ENCODE results near the gene FHIT.
"Not testable (repeated sequence)": the region's sequence is repeated elsewhere in the genome, so short reads cannot be mapped to it uniquely, and the experiment has no call there.

The FHIT gene

GRCh38 chr3:61053781-61054496 lies 197.3 kb downstream of the FHIT start:
- no peak for DNase-seq

GRCh38 chr3:61052851-61053250 lies 198.4 kb downstream of the FHIT start:
- no peak for DNase-seq

GRCh38 chr3:61051666-61052065 lies 199.6 kb downstream of the FHIT start:
- no peak for DNase-seq

DNA sequence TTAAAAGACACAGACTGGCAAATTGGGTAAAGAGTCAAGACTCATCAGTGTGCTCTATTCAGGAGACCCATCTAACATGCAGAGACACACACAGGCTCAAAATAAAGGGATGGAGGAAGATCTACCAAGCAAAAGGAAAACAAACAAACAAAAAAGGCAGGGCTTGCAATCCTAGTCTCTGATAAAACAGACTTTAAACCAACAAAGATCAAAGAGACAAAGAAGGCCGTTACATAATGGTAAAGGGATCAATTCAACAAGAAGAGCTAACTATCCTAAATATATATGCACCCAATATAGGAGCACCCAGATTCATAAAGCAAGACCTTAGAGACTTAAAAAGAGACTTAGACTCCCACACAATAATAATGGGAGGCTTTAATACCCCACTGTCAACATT lies 206.1 kb downstream of the FHIT start:
- DNase-seq: not testable (repeated sequence)

DNA sequence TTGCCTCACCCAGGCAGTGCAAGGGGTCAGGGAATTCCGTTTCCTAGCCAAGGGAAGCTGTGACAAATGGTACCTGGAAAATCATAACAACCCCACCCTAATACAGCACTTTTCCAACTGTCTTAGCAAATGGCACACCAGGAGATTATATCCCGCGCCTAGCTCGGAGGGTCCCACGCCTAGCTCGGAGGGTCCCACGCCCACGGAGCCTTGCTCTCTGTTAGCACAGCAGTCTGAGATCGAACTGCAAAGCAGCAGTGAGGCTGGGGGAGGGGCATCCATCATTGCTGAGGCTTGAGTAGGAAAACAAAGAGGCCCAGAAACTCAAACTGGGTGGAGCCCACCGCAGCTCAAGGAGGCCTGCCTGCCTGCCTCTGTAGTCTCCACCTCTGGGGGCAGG lies 208.1 kb downstream of the FHIT start:
- no peak for DNase-seq

GRCh38 chr3:61040618-61041017 lies 210.6 kb downstream of the FHIT start:
- DNase-seq: no peak

GRCh38 chr3:61035573-61035972 lies 215.7 kb downstream of the FHIT start:
- no peak for DNase-seq

DNA sequence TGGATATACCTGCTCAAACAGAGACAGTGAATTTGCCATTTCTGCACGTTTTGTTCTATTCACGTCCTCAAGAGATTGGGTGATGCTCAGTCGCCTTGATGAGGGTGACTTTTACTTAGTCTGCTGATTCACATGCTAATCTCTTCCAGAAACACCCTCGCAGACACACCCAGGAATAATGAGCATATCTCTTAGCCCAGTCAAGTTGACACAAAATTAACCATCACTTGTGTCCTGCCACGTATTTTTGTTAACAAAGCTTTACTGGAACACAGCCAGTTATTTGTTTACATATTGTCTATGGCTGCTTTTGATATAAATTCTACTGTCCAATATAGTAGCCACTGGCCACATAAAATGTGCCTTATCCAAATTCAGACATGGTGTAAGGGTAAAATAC lies 218.3 kb downstream of the FHIT start:
- no peak for DNase-seq

DNA sequence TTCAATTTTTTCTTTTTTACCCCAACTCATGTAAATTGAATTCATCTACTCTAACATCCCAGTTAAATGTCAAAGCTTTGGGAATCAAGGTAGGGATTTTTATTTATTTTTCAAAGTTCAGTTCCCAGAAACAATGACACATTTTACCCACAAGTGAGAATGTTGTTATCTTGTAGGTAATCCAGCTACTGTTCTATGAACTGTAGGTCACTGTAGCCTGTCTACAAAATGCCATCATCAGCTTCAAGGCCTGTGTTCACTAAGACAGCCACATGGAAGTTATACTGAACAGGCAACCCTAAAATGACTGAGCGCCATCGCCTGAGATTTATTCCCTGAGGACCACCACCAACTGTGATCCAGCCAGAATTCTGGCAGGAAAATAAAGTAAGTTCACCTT lies 219.7 kb downstream of the FHIT start:
- no peak for DNase-seq

DNA sequence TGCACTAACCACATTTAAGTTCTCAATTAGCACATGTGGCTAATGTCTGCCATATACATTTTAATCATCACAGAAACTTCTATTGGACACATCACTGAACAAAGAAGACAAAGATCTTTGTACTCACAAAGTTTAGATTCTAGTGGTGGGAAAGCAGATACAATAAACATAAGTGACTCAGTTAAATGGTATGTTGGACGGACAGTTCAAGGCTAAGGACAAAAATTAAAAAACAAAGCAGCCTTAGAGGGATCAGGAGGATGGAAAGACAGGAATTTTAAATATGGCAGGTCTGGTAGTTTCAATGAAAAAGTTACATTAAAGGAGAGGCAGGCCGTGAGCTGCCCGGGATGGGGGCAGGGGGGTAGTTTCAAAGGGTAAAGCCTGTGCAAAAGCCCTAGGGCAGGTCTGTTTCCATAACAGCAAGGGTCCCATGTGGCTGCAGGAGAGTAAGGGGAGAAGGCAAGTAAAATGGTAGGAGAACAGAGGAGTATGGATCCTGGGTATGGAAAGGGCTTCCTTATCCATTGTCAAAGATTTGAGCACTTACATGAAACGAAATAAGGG lies 220.7 kb downstream of the FHIT start:
- DNase-seq: no peak

GRCh38 chr3:61029194-61029593 lies 222.1 kb downstream of the FHIT start:
- no peak for DNase-seq

GRCh38 chr3:61018807-61019206 lies 232.4 kb downstream of the FHIT start:
- no peak for DNase-seq

- DNase-seq: not testable (repeated sequence)
Observed at GRCh38 chr3:61017028-61017427, 234.2 kb downstream of the FHIT start.

- no peak for DNase-seq
Observed at GRCh38 chr3:61015859-61016258, 235.4 kb downstream of the FHIT start.

- no peak for DNase-seq
Observed at GRCh38 chr3:61015408-61015807, 235.8 kb downstream of the FHIT start.

- no peak for DNase-seq
Observed at GRCh38 chr3:61008998-61009380, 242.3 kb downstream of the FHIT start.

- no peak for DNase-seq
Observed at GRCh38 chr3:61008153-61008997, 242.9 kb downstream of the FHIT start.

DNA sequence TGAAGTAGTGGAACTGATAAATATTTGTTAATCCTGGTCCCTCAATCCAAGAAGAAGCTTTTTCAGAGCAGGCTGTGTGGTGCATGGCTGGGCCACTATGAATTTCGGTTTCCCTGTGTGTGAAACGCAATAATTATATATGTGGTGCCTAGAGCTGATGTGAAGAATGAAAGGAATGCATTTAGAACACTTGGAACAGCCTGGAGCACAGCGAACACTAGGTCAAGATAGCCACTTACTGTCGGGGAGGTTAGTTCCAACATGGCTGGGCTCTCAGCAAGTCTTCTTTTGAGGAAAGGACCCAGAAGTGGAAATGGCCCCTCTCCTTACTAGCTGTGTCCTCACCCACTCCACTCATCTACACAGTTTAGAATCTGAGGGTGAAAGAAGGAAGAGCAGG lies 245.7 kb downstream of the FHIT start:
- DNase-seq: no peak

GRCh38 chr3:60998858-60999257 lies 252.4 kb downstream of the FHIT start:
- DNase-seq: no peak

GRCh38 chr3:60992395-60992794 lies 258.9 kb downstream of the FHIT start:
- no peak for DNase-seq

- no peak for DNase-seq
Observed at GRCh38 chr3:60990442-60990730, 260.9 kb downstream of the FHIT start.

DNA sequence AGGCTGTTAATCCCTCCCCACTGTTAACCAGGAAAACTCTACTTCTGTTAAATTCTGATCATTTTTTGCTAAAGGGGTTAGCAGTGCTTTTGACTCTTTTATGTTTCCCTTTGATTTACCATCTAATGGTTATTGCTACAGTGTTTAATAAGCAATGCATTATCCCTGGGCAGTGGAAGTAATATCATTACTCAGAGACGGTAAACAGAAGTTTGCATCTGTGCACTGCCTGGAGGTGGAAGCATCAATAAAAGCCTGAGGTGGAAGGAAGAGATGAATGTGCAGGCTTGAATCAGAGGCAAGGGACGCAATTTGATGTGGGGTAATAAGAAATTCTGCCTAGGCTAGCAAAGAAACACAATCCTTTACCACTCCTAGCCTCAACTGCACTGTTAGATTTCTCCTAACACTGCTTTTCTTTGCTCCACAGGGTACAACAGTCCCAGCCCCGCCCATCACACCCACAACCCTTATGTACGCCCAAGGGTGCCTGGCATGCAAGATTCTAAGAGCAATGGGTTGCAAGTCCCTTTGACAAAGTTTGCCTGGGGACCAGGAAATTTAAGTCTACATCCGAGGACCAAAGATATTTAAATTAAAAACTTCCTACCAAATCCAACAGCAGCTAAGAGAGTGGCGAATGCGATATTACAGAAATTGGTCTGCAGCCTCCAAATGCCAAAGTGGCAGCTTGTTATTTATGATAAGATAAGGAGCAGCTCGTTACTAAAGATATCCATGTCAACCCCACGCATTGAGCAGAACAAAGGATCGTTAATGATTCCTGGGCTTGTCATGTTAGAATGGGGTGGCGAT lies 261.4 kb downstream of the FHIT start:
- no peak for DNase-seq

DNA sequence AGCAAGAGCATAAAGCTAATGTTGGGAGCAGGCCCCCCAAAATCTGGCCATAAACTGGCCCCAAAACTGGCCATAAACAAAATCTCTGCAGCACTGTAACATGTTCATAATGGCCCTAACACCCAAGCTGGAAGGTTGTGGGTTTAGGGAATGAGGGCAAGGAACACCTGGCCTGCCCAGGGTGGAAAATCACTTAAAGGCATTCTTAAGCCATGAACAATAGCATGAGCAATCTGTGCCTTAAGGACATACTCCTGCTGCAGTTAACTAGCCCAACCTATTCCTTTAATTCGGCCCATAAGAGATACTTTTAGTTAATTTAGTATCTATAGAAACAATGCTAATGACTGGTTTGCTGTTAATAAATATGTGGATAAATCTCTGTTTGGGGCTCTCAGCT lies 264.1 kb downstream of the FHIT start:
- DNase-seq: not testable (repeated sequence)
